GM19043 (cell line): ENCODE results near the gene MEGF8.

Experiments
- ATAC-seq: cut with Tn5 transposase; IDR thresholded peaks from one replicate; pipeline ENCODE4 v1.9.1; 2021; ENCODE audit warnings: low read depth; ENCODE audit not compliant: unreplicated experiment

MEGF8 gene

DNA sequence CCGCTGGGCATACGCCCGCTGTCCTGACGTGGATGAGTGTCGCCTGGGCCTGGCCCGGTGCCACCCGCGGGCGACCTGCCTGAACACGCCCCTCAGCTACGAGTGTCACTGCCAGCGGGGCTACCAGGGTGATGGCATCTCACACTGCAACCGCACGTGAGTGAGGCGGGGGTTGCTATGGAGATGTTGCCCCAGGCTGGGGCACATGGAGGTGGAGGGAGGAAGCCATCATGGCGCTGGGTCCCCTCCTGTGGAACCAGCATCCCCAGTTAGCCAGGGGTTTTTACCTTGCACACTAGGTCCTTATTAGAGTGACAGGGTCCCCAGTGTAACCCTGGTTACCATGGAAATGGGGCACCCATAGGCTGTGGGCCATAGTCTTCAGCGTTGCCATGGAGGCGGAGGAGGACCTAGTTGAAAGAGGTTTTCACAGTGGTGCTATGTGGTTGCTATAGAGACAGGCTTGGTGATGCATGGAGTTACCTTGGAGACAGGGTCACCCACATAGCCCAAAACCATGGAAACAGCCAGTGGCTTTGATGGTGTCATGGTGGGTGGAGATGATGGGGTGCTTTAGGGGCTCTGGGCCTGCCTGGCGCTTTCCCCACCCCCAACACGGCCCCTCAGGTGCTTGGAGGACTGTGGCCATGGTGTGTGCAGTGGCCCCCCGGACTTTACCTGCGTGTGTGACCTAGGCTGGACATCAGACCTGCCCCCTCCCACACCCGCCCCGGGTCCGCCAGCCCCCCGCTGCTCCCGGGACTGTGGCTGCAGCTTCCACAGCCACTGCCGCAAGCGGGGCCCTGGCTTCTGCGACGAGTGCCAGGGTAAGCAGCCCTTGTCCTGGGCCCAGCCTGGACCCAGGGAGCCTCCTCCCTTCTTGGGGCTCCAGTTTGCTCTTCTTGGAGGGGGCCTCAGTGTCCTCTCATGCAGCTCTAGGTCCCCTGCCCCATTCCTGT lies 27.1 kb downstream of the MEGF8 start:
- ATAC-seq, result no peak

DNA sequence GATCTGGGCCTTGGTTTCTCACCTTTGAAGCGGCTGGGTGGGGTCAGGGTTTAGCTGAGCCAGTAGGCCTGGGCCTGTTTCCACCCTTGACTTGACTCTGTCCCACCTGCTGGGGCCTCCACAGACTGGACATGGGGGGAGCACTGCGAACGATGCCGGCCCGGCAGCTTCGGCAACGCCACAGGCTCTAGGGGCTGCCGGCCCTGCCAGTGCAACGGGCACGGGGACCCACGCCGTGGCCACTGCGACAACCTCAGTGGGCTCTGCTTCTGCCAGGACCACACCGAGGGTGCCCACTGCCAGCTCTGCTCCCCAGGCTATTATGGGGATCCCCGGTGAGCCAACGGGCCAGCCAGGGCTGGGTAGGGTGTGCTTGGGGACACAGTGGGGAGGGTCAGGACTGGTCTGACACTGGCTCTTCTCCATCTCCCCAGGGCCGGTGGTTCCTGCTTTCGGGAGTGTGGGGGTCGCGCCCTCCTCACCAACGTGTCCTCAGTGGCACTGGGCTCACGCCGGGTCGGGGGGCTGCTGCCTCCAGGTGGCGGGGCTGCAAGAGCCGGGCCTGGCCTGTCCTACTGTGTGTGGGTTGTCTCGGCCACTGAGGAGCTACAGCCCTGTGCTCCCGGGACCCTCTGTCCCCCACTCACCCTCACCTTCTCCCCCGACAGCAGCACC lies 28.0 kb downstream of the MEGF8 start:
- no peak for ATAC-seq

DNA sequence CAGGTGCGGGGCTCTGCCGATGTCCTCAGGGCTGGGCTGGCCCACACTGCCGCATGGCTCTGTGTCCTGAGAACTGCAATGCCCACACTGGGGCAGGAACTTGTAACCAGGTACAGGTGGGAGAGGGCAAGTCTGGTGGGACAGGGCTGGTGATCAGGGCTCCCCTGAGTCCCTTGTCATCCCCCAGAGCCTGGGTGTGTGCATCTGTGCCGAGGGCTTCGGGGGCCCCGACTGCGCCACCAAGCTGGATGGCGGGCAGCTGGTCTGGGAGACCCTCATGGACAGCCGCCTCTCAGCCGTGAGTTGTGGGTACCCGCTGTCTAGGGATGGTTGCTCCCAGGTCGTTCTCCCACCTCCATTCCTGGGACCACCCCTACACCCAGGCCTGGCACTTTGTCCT lies 30.5 kb downstream of the MEGF8 start:
- no peak for ATAC-seq

DNA sequence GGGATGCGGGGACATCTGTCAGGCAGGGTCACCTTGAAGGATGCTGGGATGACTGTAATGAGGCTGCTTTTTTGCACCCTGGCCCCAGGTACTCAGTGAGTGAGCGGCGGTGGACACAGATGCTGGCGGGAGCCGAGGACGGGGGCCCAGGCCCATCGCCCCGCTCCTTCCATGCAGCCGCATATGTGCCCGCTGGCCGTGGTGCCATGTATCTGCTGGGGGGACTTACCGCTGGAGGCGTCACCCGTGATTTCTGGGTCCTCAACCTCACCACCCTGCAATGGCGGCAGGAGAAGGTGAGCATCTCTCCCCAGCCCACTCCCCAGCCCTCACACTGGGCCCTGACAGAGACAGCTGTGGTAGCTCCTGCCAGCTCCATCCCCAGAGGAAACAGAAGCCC lies 31.3 kb downstream of the MEGF8 start:
- no peak for ATAC-seq

DNA sequence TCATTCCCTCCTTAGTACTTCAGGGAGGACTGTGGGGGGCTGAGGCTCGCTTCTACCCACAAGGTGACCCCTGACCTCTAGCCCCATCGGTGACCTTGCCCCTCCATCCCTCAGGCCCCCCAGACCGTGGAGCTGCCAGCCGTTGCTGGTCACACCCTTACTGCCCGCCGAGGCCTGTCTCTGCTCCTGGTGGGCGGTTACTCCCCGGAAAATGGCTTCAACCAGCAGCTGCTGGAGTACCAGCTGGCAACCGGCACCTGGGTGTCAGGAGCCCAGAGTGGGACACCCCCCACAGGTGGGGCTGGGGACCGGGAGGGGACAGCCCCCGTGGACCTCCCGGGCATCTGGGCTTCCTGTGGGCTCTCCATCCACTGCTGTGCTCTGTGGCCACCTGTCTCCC lies 31.9 kb downstream of the MEGF8 start:
- no peak for ATAC-seq

DNA sequence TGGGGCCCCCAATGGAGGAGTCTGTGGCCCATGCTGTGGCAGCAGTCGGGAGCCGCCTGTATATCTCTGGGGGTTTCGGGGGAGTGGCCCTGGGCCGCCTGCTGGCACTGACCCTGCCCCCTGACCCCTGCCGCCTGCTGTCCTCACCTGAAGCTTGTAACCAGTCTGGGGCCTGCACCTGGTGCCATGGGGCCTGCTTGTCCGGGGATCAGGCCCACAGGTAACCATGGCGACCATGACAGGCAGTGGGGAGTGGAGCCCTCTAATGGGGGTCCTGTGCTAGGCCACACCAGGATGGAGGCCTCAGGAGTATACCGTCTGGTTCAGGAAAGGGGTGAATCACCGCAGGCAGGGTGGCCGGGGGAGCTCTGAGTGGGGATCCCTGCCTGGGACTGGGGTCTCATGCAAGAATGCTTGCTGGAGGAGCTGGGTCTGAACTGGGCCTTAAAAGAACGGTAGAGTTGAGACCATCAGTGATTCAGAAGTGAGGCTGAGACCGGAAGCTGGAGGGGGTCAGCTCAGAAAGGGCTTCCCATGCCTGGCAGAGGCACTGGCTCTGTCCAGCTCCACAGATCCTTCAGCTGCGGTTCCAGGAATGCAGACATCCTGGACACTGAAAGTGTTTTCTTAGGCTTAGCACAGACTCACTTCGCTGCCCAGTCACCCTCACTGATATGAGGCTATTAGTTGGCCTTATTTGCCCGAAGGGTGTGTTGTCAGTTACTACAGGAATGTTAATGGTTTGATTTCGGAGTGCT lies 35.5 kb downstream of the MEGF8 start:
- ATAC-seq, result no peak

DNA sequence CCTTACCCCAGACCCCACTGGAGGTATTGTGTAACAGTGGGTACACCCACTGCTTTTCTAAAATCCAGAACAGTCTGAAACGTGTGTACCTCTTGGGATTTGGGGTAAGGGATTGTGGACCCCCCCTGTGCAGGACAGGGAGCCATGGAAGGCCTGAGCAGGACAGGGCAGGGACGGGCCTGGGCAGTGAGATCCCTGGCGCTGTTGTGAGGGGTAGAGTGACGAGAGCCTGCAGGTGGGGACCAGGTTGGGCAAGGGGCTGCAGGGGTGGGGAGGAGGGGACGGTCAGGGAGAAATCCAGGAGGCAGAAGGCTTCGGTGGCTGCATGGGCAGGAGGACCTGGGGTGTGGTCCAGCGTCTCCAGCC lies 36.1 kb downstream of the MEGF8 start:
- ATAC-seq, result no peak

DNA sequence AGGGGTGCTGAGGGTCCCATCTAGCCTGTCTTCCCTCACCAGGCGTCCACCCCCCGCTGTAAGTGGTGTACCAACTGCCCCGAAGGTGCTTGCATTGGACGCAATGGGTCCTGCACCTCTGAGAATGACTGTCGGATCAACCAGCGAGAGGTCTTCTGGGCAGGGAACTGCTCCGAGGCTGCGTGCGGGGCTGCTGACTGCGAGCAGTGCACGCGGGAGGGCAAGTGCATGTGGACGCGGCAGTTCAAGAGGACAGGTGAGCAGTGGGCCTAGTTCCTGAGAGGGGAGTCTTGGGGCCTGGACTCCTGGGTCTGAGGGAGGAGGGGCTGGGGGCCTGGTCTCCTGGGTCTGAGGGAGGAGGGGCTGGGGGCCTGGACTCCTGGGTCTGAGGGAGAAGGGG lies 36.9 kb downstream of the MEGF8 start:
- ATAC-seq, result no peak

DNA sequence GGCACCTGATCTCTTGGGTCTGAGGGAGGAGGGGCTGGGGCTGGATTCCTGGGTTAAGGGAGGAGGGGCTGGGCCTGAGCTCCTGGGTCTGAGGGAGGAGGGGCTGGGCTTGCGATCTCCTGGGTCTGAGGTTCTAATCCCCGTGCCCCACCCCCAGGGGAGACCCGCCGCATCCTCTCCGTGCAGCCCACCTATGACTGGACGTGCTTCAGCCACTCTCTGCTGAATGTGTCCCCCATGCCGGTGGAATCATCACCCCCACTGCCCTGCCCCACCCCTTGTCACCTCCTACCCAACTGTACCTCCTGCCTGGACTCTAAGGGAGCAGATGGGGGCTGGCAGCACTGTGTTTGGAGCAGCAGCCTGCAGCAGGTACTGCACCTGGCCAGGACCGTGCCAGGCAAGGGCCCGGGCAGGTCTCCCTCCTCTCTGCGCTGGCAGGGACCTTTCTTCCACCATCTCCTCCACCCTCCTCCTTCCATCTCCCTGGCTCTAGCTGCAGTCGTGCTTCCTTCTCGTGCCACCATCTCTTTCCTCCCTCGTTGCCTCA lies 37.5 kb downstream of the MEGF8 start:
- ATAC-seq, result no peak

DNA sequence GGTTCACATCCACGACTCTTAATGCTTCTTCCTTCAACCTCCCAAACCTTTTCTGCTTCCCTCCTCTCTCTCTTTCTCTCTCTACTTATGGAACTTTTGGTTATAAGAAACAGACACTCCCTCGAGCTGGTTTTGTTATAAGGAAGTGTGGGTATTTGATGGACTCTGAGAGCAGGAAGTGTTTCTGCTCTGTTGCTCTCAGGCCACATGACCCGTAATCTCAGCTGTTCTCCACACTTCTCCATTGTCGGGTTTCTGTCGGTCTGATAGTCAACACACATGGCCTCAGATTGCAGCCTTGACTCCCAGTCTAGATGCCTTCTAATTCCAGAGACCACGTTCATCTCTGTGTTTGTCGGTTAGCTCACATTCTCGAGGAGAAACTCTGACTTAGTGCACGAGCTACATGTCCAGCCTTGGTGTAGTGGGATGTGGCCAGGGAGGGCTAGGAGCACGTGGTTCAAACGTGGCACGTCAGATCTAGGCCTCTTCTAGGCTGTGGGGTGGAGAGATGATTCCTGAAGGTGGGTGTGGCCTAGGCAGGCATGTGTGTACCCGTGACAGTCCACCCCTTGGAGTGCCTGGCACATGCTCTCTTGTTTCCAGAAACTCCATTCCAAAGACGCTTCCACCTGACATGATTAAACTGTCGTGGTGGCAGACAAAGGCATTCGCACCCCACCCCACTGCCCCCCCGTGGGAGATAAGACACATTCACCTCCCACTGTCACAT lies 38.3 kb downstream of the MEGF8 start:
- ATAC-seq, result no peak

DNA sequence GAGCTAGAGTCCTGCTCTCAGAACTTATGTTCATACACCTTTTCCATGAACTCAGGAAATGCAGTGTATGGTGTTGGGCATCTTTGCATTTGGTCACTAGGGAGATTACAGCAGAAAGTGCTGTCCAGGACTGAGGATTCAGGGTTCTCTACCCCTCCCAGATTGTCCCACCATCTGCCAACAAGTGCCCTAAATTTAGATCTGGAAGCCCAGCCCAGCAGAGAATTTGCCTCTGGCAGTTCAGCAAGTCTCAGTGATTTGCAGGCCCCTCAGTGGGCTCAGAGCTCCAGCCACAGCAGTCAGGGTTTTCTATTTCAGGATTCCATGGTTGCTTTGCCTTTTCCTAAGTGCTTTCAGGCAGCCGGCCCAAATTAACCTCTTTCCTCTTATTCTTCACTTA lies 41.2 kb downstream of the MEGF8 start:
- ATAC-seq, result no peak

DNA sequence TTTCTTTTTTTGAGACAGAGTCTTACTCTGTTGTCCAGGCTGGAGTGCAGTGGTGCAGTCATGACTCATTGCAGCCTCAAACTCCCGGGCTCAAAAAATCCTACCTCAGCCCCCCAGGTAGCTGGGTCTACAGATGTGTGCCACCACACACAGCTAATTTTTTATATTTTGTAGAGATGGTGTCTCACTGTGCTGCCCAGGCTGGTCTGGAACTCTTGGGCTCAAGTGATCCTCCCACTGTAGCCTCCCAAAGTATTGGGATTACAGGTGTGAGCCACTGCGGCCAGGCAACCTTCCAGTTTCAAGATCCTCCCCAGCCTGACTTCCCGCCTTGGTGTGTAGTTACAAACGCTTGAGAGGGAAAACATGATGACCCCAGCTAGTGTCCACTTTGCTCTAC lies 42.5 kb downstream of the MEGF8 start:
- no peak for ATAC-seq

DNA sequence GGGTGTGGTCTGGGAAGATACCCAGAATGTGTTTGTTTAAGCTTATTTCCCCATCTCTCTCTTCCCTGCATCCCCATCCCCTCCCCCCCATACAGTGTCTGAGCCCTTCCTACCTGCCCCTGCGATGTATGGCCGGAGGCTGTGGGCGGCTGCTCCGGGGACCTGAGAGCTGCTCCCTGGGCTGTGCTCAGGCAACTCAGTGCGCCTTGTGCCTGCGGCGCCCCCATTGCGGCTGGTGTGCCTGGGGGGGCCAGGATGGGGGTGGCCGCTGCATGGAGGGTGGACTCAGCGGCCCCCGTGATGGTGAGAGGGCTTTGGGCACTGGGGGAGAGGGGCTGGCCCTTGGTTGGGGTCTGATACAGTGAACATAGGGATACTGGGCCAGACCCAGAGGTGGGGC lies 42.9 kb downstream of the MEGF8 start:
- ATAC-seq, result no peak

DNA sequence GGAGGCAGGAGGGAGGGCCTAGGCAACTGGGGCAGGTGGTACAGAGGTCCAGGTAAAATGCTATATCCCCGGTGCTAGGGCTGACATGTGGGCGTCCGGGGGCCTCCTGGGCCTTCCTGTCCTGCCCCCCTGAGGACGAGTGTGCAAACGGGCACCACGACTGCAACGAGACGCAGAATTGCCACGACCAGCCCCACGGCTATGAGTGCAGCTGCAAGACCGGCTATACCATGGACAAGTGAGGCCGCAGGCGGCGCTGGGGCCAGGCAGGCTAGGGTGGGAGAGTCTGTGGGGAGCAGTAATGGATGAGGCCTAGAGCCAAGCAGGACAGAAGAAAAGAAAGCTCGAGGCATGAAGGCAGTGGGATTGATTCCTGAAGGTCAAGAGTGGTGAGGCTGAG lies 43.3 kb downstream of the MEGF8 start:
- ATAC-seq, result no peak

DNA sequence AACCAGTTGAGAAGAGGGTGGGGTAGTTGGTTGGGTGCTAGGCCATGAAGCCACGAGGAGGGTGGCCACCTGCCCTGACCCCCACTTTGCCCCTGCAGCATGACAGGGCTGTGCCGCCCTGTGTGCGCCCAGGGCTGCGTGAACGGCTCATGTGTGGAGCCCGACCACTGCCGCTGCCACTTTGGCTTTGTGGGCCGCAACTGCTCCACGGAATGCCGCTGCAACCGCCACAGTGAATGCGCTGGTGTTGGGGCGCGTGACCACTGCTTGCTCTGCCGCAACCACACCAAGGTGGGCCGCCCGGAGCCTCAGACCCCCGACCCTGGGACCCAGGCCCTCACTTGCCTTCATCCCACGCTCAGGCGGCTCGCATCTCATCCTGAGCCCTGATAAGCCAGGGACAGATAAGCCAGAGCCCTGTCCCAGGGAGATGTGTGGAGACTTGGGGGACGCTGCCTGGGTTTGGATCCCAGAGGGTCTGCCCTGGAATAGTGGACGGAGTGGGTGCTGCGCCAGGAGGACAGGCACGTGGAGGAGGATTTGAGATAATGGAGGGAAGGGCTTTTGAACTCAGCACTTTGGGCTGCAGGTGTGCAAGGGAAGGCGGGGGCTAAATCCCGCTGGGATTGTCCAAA lies 44.1 kb downstream of the MEGF8 start:
- ATAC-seq, result no peak

DNA sequence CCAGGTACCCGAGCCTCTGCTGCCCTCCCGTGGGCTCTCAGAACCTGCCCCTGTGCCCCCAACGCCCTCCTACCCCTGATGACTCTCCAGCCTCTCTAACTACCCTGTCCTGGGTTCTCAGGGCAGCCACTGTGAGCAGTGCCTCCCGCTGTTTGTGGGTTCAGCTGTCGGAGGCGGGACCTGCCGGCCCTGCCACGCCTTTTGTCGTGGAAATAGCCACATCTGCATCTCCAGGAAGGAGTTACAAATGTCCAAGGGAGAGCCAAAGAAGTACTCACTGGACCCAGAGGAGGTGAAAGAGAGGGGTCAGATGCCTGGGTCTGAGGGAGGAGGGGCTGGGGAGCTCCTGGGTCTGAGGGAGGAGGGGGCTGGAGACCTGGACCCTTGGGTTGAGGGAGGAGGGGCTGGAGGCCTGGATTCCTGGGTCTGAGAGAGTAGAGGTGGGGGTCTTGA lies 44.7 kb downstream of the MEGF8 start:
- ATAC-seq, result no peak

DNA sequence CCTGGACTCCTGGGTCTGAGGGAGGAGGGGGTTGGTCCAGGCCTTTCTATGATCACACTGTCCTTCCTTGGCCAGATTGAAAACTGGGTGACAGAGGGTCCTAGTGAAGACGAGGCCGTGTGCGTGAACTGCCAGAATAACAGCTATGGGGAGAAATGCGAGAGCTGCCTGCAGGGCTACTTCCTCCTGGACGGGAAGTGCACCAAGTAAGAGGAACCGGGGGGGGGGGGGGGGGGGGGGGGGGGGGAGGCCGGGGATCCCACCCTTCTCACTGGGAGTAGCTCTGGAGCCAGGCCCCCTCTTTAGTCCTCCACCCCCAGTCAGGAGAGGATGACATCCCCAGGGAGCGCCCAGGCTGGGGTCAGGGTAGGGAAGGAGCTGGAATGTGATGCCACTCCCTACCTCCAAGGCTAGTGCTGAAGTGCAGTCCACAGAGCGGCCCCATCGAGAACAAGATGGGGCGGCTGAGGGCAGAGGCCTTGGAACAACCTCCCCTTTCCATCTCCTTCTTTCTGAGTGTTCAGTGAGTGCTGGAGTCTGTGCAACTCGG lies 45.3 kb downstream of the MEGF8 start:
- ATAC-seq, result no peak

DNA sequence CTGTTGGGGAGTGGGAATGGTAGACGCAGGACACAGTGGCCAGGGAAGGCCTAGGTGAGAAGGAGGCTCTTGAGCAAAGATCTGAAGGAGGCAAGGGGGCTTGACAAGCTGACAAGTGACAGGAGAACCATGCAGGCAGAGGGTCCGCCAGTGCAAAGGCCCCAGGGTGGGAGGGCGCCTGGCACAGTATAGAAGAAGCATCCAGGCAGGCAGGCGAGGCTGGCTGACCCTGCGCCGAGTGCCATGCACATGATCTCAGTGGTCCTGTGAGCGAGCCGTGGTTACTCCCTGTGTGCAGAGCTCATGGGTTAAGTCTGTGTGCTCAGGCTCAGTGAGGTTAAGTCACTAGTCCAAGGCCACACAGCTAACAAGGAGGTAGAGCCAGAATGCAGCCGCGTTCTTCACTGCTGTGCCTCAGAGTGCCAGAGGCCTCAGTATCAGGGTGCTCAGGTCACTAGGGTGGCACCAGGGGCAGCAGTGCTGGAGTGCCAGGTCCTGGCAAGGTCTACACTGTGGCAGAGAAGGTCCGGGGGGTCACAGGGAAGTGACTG lies 49.5 kb downstream of the MEGF8 start:
- no peak for ATAC-seq
